CD4-positive, alpha-beta T cell treated with Interferon alpha-2 for 1 hour (primary cell): ENCODE data around the gene NINJ1.

Experiments used
- DNase-seq, 2 donors: peaks; one replicate each; pipeline ENCODE4 v3.0.0-alpha.2; 2020 to 2022

Gene NINJ1

GRCh38 chr9:93159601-93160471 is 25.8 kb upstream of the NINJ1 start:
- DNase-seq: peak; percentile 71 to 75

GRCh38 chr9:93156475-93157008 is 22.5 kb upstream of the NINJ1 start:
- no peak for DNase-seq

GRCh38 chr9:93155716-93156474 is 21.8 kb upstream of the NINJ1 start:
- no peak for DNase-seq

- peak; percentile 30 to 51 for DNase-seq
These were observed 20.3 kb upstream of the NINJ1 start for GRCh38 chr9:93154293-93154903.

GRCh38 chr9:93151097-93151784 is 17.2 kb upstream of the NINJ1 start:
- no peak for DNase-seq

GRCh38 chr9:93149361-93149760 is 15.3 kb upstream of the NINJ1 start:
- no peak for DNase-seq

GRCh38 chr9:93148721-93149120 is 14.7 kb upstream of the NINJ1 start:
- DNase-seq: no peak

- DNase-seq: no peak
These were observed 13.6 kb upstream of the NINJ1 start for GRCh38 chr9:93147632-93148031.

- DNase-seq: peak; percentile 25
These were observed 12.6 kb upstream of the NINJ1 start for GRCh38 chr9:93146696-93147095.

GRCh38 chr9:93143830-93144530 is 9.9 kb upstream of the NINJ1 start:
- DNase-seq: peak; percentile 47 to 75

GRCh38 chr9:93141771-93142483 is 7.9 kb upstream of the NINJ1 start:
- DNase-seq: no peak

- no peak for DNase-seq
These were observed 5.5 kb upstream of the NINJ1 start for GRCh38 chr9:93139365-93140182.

- no peak for DNase-seq
These were observed 4.2 kb upstream of the NINJ1 start for GRCh38 chr9:93138171-93138764.

- DNase-seq: no peak
These were observed 3.3 kb upstream of the NINJ1 start for GRCh38 chr9:93137362-93137761.

- no peak for DNase-seq
These were observed 2.0 kb upstream of the NINJ1 start for GRCh38 chr9:93136011-93136440.

GRCh38 chr9:93134740-93135444 is 841 bp upstream of the NINJ1 start:
- no peak for DNase-seq

GRCh38 chr9:93133681-93134014 is 403 bp downstream of the NINJ1 start:
- DNase-seq: no peak

GRCh38 chr9:93132946-93133680 is 938 bp downstream of the NINJ1 start:
- peak; percentile 69 to 77 for DNase-seq
